HG03378 (cell line): ENCODE results near the gene LRRC7.

Experiments used
- ATAC-seq: cut with Tn5 transposase; IDR thresholded peaks from one replicate; pipeline ENCODE4 v1.9.1; 2021; ENCODE audit warnings: mild to moderate bottlenecking, moderate library complexity; ENCODE audit not compliant: unreplicated experiment

The LRRC7 gene

DNA sequence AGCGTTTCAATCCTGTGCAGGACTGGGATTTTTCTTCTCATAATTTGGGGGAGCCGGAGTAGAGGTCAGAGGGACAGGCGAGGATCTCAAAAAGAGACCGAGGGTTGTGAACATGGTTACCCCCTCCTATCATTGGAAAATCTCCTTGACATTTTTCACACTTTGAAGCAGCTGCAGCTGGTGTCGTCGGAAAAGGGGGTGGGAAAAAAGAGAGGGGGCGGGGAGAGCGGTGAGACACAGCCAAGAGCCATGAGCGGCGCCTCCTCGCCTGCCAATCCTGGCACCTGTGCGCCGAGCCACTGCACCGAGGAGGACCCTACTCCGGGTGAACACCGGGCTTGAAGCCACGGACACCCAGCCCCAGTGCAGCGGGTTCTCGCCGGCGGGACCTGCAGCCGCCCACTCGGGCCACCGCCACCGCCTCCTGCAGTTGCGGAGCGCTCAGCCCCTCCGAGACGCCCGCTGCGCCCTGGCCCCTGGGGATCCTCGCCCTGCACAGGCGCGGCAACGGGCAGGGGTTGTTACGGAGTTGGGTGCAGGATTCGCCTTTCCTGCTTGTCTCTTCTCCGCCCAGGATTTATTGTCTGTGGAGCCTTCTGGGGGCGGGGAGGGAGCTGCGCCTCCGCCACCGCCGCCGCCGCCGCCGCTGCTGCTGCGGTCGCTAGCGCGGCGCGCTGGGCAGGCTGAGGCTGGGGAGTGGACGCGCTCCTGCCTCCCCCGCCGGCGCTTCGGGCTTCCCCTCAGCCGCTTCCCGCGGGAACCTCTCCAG lies at the start of gene LRRC7:
LRRC7 (plus strand) TSS at position 271 of the 769 bp plus-strand sequence. CDS start 718 bp downstream, outside the sequence.
- ATAC-seq, result no peak

GRCh38 chr1:69519006-69519405 lies 48.7 kb upstream of the LRRC7 start:
- ATAC-seq, result no peak

DNA sequence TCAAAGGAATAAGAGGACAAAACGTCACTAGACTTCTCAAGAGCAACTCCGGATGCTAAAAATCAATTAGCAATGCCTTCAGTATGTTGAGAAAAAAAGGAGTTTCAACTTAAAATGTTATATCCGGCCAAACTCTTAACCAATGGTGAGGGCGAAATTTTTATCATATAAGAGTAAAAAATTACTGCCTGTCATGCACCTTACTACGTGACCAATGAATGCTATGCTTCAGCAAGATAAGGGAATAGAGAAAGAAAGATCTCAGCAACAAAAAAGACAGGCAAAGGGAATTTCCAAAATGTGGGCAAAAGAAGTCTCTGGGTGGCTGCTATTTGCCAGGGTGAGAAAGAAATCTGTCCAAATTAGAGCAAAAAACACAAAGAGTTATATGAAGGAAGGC lies 47.4 kb upstream of the LRRC7 start:
- ATAC-seq, result no peak

- ATAC-seq, result no peak
Observed at GRCh38 chr1:69523032-69523431, 44.7 kb upstream of the LRRC7 start.

- no peak for ATAC-seq
Observed at GRCh38 chr1:69523461-69523860, 44.3 kb upstream of the LRRC7 start.

DNA sequence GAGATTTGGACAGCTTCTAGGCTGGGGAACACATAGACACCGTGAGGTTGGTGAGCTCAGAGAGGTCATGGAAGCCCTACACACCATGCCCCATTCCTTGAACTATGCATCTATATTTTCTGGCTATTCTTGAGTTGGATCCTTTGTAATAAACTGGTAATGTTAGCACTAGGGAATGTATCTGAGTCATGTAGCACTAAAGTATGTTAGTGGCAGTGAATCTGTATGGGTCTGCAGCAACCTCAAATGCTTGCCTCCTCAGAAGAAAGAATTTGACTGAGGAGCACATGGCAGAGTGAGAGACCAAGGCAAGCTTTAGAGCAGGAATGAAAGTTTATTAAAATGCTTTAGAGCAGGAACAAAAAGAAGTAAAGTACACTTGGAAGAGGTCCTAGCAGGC lies 43.7 kb upstream of the LRRC7 start:
- ATAC-seq, result no peak

GRCh38 chr1:69527273-69527672 lies 40.4 kb upstream of the LRRC7 start:
- no peak for ATAC-seq

DNA sequence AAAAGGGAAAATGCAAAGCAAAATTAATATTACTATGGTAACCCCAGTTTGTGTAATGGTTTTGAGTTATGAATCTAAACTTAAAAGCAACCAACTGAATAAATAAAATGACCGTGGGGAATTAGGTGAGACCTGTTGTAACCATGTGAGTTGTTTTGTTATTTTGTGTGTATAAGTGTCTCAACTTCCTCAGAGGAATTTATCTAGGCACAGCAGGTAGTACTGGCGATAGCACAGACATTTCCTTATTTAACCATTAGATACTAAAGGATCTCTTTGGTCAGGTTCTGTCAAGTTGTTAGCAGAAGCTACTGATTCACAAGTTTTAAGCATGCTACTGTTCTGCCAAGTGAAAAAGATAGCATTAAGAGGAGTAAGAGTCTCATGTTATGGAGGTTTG lies 39.3 kb upstream of the LRRC7 start:
- ATAC-seq, result no peak

GRCh38 chr1:69533343-69533742 lies 34.4 kb upstream of the LRRC7 start:
- ATAC-seq, result no peak

GRCh38 chr1:69534829-69535228 lies 32.9 kb upstream of the LRRC7 start:
- ATAC-seq, result no peak

GRCh38 chr1:69535490-69535889 lies 32.2 kb upstream of the LRRC7 start:
- no peak for ATAC-seq

- no peak for ATAC-seq
Observed at GRCh38 chr1:69540052-69540451, 27.7 kb upstream of the LRRC7 start.

GRCh38 chr1:69551476-69552324 lies 16.0 kb upstream of the LRRC7 start:
- no peak for ATAC-seq

GRCh38 chr1:69553726-69554125 lies 14.0 kb upstream of the LRRC7 start:
- no peak for ATAC-seq

DNA sequence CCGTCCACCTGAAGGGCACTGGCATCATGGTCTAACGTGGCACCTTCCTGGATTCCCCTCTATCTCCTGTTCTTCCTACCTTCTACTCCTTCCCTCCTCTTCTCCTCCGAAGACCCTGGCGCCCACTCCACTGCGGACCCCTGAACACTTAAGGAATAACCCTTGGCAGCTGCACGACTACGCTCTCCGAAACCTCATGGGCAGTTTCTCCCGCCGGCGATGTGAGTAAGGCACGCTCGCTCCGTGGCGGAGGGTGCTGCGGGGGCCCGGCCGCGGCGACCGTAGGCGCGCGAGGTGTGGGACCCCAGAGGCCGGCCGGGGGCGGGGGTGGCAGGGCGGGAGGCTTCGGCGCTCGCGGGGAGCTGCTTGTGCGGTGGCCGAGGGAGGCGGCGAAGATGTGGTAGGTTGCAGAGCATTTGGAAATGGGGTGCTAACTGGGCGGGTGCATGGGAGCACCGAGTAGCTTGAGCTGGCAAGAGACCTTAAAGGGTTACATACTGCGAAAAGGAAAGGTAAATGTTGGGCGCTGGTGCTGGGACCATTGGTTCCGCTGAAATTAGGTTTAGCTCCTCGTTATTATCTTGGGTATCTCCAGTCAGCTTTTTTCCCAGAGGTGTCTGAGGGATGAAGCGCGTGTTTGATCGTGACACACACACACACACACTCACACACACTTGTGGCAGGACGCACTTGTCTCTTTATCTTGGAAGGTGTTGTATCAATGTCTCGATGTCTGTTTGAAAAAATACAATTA lies 876 bp downstream of the LRRC7 start:
- ATAC-seq, result no peak

- no peak for ATAC-seq
Observed at GRCh38 chr1:69569175-69569541, 1.4 kb downstream of the LRRC7 start.

DNA sequence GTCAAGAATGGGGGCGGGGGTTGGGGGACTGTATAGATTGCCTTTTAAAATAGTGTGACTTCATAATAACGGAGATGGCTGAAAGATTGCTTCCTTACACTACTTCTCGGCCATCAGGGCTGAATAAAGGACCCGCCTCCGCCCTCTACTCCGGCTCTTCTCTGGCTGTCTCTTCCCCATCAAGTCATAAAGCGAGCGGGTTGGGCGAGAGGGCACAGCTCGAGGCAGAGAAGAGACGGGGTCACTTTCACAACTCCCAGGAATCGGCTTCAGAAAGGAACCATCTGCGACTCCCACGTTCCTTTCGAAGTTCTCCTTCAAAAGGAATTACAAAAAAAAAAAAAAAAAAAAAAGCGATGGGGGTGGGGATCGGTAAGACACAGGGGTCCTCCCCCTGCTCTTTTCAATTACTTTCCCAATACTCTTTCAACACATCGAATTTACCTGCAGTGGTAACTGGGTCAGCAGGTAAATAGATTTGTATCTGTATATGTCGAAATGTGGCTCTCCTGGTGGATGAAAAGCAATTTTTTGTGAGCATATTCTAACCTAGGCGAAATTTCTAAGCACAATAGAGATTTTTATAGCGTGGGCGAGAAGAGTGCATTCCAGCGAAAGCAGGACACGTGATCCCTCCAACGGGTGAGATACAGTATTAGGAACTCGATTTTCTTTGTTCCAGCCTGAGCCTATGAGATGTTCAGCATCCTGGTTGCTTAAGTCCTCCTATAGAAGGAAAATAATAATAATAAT lies 2.0 kb downstream of the LRRC7 start:
- ATAC-seq, result no peak

- no peak for ATAC-seq
Observed at GRCh38 chr1:69570356-69570755, 2.6 kb downstream of the LRRC7 start.

DNA sequence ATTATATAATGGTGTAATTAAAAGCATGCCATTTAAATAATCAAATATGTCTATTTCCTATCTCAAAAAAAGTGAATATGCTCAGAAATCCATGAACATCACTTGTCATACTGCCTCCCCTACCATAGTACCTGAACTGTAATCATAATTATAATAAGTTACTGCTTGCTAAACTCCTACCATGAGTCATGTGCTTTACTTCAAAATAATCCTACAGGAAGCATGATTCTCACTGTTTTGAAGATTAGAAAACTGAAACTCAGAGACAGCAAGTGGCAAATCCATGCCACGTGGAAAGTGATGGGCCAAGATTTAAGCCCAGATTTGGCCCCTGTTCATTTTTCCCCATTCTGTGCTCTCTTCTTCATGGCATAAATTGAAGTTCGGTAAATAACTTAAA lies 5.2 kb downstream of the LRRC7 start:
- ATAC-seq, result no peak

DNA sequence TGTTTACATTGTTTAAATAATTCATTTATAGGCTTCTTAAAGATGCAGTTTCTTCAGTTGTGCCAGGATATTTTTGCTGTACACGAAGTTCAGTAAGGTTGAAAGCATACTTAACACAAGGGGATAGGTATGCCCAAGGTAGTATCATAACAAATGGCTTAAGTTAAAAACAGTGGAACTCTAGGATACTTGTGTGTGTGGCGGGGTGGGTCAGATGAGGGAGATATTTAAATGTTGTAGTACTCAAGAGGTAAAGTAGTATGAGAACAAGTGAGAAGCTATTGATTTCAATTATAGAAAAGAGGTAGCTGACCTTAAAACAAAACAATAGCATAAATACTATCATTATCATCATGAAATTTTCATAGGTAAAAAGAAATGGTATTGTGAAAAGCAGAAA lies 6.2 kb downstream of the LRRC7 start:
- no peak for ATAC-seq

DNA sequence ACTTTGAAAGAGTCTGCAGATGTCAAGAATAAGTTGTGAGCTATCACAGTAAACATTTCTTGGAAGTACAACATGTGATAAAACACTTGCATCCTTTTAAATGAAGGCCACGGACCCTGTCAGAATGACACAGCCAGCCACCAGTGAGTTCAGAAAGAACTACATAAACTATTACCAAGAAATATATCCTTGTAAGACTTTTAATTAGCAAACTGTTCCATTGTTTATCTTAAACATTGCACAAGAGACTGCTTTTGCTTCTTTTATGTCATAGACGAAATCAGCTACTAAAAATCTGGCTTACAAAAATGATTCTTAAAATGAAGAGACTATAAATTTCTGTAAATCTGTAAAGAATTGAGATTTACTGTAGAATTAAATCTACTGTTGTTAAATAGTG lies 17.9 kb downstream of the LRRC7 start:
- no peak for ATAC-seq
